ENCODE data around the gene NRBF2.

- TF ChIP-seq CTCF (IDR thresholded peaks at IDR 0.05; ENCODE audit: insufficient read depth, low read length) (no peak), POLR2AphosphoS5 (IDR thresholded peaks at IDR 0.05; ENCODE audit: low read depth) (no peak)
Measured at GRCh38 chr10:63164166-63164623, 31.1 kb downstream of the NRBF2 start.

All from HL-60 (cell line).